ENCODE measurements around the gene EEF1AKMT3. TPM values are rescaled to one million over a fixed set of nuclear protein-coding genes. Genes with fewer than 3 reads are reported as not detected.

The EEF1AKMT3 gene
- total RNA-seq, 1 donor from 2014 or later, result 2.1 TPM

DNA sequence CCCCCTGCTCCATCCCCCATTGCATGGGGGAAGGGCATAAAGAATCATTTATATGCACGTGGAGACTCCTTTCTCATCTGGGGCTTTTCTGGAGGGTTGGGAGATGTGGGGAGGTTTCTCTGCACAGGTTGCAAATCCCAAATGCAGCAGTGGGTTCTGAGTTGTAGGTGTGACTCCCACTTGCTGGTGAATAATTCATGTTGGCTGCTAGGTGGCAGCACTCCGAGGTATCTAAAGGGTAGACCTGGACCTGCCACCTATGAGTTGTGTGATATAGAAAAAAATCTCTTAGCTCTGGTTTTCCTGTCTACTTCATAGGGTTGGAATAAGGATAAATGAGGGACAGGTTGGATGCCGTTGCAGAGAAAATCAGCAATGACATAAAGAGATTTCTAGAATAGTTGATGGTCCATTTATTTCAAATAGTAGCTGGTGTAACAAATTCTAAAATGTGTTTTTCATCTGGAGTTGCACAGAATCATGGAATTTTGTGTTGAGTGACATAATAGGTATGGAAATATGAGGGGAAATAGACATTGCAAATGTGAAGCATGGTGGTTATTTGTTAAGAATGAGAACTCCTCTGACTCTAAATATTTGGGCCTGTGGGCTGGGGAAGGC is 12.9 kb upstream of the EEF1AKMT3 start:
- intact Hi-C loops (cut with DNase I), result no loop called here
- peaks cover 7 to 14% of the 10 kb centered on the region in 2 donors for H3K36me3 ChIP-seq
- H3K27me3 ChIP-seq, result no peaks in the 10 kb centered on the region
- no peak overlapping the region for H3K4me3 ChIP-seq
- TF ChIP-seq, protein P1, sequence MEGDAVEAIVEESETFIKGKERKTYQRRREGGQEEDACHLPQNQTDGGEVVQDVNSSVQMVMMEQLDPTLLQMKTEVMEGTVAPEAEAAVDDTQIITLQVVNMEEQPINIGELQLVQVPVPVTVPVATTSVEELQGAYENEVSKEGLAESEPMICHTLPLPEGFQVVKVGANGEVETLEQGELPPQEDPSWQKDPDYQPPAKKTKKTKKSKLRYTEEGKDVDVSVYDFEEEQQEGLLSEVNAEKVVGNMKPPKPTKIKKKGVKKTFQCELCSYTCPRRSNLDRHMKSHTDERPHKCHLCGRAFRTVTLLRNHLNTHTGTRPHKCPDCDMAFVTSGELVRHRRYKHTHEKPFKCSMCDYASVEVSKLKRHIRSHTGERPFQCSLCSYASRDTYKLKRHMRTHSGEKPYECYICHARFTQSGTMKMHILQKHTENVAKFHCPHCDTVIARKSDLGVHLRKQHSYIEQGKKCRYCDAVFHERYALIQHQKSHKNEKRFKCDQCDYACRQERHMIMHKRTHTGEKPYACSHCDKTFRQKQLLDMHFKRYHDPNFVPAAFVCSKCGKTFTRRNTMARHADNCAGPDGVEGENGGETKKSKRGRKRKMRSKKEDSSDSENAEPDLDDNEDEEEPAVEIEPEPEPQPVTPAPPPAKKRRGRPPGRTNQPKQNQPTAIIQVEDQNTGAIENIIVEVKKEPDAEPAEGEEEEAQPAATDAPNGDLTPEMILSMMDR (IDR thresholded peaks at IDR 0.05), result peak in 1 of 3 experiments; percentile 23
- no peak for DNase-seq (ENCODE audit: low spot score in 2 of 2)
- H3K27ac ChIP-seq, result no peak overlapping the region
- peaks cover 2 to 8% of the 10 kb centered on the region in 2 donors for H3K4me1 ChIP-seq
- H3K9me3 ChIP-seq, result no peaks in the 10 kb centered on the region

DNA sequence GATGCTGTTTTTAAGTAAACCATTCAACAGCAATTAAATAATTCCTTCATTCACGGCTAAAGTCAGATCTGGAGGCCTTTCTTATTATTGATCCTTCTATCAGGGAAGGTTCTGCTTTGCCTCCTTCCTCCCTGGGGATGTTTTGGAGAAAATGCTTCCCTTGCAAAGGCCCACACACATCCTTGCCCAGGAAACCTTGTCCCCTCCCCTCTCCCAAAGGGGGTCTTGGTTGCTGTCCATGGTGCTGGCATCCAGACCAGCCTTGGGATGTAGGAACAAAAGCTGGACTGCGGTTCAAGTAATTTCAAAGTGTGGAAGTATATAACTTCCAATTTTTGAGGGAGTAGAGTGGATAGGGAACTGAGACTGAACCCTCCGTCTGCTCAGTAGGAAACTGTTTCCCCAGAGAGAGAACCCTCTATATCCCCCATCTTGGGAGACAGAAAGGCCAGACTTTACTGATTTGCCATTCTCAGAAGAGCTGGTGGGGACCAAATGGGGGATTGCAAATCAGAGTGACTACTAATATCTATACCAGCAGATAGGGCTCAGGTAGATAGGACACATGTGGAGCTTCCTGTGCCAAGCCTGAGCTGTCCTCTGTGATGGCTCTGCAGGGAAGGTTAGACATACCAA is 11.9 kb upstream of the EEF1AKMT3 start:
- peaks cover 7 to 14% of the 10 kb centered on the region in 2 donors for H3K36me3 ChIP-seq
- peaks cover 2 to 14% of the 10 kb centered on the region in 2 donors for H3K4me1 ChIP-seq
- no peak overlapping the region for H3K27ac ChIP-seq
- TF ChIP-seq, protein P1 (IDR thresholded peaks at IDR 0.05), result no peak
- no peaks in the 10 kb centered on the region for H3K9me3 ChIP-seq
- no peak for DNase-seq (ENCODE audit: low spot score in 2 of 2)
- intact Hi-C loops (cut with DNase I), result no loop called here
- no peaks in the 10 kb centered on the region for H3K27me3 ChIP-seq
- H3K4me3 ChIP-seq, result no peak overlapping the region

DNA sequence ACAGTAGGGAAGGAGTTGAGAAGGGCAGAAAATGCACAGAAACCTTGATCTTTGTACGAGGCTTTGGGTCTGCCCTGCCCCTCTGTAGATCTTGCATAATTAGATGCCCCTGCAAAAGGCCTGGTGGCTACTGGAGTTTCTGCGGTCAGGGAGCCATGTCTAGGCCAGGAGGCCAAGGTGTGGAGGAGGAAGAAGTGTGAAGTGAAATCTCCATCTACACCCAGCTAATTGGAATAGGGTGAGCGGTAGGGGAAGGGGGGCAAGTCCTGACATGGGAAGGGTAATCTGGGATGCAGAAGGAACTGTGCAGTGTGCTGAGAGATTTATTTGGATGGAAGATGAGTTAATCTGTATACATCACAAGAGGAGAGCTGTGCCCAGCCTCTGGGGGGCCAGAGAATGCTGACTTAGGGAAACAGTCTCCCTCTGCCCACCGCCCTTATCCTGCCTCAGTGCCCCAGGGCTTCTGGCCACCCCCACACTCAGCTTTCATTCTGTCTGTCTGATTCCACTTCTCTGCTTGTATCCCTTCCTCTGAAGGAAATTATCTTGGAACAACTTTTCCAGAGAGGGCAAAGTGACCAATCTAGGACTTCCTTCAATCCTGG is 10.9 kb upstream of the EEF1AKMT3 start:
- intact Hi-C loops (cut with DNase I), result no loop called here
- Histone ChIP-seq H3K27ac (no peak overlapping the region), H3K27me3 (no peaks in the 10 kb centered on the region), H3K4me1 (peaks cover 0 to 20% of the 10 kb centered on the region in 2 donors), H3K36me3 (peaks cover 7 to 14% of the 10 kb centered on the region in 2 donors), H3K9me3 (no peaks in the 10 kb centered on the region), H3K4me3 (no peak overlapping the region)
- no peak for DNase-seq (ENCODE audit: low spot score in 2 of 2)
- TF ChIP-seq, protein P1 (IDR thresholded peaks at IDR 0.05), result no peak

DNA sequence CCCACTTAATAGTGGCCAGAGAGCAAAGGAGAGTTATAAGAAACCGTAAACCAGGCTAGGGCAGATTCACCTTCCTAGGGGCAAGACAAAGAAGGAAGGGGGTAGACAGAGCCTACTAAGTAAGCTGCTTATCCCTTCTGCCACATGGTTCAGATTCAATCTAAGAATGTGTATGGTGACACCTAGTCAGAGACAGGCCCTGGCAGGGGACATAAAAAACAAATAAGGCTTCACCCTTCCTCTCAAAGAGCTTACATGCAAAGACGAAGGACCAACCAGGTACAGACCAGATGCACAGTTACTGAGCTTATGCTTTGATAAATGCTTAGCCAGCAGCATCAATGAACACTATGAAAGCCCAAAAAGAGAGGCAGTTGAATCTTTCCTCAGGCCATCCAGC is 10.0 kb upstream of the EEF1AKMT3 start:
- Histone ChIP-seq H3K27ac (no peak overlapping the region), H3K4me3 (no peak overlapping the region), H3K36me3 (peaks cover 7 to 14% of the 10 kb centered on the region in 2 donors), H3K27me3 (no peaks in the 10 kb centered on the region), H3K4me1 (peaks cover 0 to 23% of the 10 kb centered on the region in 2 donors), H3K9me3 (no peaks in the 10 kb centered on the region)
- intact Hi-C loops (cut with DNase I), result no loop called here
- TF ChIP-seq, protein P1 (IDR thresholded peaks at IDR 0.05), result no peak
- DNase-seq (ENCODE audit: low spot score in 2 of 2), result no peak

DNA sequence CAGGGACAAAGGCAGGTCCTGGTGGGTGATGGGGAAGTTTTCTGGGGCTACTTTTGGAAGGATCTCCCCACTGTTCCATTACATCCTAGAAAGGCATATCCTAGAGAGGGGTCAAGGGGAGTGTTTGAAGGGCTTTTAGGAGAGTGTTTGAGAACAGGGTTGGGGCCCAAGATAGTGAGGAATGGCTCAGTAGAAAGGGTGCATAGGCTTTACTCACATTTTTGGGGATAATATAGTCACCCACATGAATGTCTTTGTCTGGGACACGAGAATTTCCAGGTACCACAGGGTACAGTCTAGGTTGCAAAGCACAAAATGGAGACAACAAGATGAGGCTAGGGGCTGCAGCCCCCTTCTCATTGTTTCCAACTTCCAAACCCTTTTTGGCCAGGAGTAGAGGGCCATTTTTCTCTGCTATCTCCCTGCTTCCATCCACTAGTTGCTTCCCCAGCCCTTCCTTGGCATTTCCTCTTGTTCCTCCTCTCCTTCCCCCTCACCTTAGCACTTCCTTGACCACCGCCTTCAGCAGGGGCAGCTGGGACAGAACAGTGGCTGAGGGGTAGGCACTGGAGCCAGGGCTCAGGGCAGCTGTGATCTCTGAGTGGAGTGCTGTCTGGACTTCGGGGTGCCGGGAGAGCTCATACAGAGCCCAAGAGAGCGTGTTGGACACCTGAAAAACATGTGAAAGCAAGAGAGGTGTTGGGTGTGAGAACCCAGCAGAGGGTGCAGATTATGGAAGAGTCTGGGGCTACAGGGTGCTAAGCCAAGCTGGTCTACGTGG is 8.3 kb upstream of the EEF1AKMT3 start:
- Histone ChIP-seq H3K4me1 (peaks cover 0 to 23% of the 10 kb centered on the region in 2 donors), H3K36me3 (peaks cover 0 to under 1% of the 10 kb centered on the region in 2 donors), H3K4me3 (peak overlapping the region in 1 of 2 donors; percentile 43), H3K27ac (no peak overlapping the region), H3K27me3 (no peaks in the 10 kb centered on the region), H3K9me3 (no peaks in the 10 kb centered on the region)
- intact Hi-C loops (cut with DNase I), result no loop called here
- no peak for DNase-seq (ENCODE audit: low spot score in 2 of 2)
- TF ChIP-seq, protein P1 (IDR thresholded peaks at IDR 0.05), result no peak

Measured in ascending aorta (tissue), 2 donors.